NCI-H460 (cell line): ENCODE data around the gene ZBTB8OS. TPM values are rescaled to one million over a fixed set of nuclear protein-coding genes. Genes with fewer than 3 reads are reported as not detected.
"Not testable (repeated sequence)": the region's sequence is repeated elsewhere in the genome, so short reads cannot be mapped to it uniquely, and the experiment has no call there.

Experiments
- DNase-seq: peaks from one replicate; pipeline ENCODE4 v3.0.0-alpha.2; 2016; ENCODE audit warnings: low read depth; ENCODE audit errors: extremely low read depth
- polyA plus RNA-seq: library from polyadenylated mRNA; depleted of rRNA; stranded (reverse); fragments of >200 nt; gene quantifications from 2 replicates; pipeline ENCODE4 v1.2.3, GENCODE V29; 2014; cell fraction: nucleus; rRNA removed
- total RNA-seq: library from RNA; depleted of rRNA; stranded (reverse); fragments of >200 nt; shearing (Covaris generic); gene quantifications from 2 replicates; pipeline ENCODE4 v1.2.3, GENCODE V29; 2014; rRNA removed

Gene ZBTB8OS
- total RNA-seq: 66.8 and 69.6 TPM in 2 replicates
- polyA plus RNA-seq: 38.9 and 52.6 TPM in 2 replicates

DNA sequence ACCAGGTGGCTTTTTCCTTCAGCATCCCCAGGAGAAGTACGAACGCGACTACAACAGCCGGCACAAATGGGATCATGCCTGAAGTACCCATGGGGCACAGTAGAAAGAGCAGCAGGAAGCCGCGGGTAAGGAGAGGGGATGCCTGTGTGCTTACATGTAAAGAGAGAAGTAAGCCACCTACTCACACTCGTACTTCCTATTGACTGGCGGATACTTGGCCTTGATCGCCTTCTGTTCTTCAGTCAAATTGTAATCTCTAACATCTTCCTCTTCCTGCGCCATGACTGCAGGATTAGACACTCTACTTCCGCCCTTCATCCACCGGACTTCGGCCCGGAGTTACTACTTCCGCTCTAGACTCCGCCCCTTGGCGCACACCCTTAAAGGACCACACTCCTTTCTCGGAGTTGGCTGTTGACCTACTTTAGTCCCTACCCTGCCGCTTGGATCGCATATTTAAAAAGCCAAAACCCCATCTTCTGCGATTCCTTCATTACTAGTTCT lies at the start of gene ZBTB8OS:
Gene ZBTB8OS, minus strand, starts transcription at position 303 of the 504 bp plus-strand sequence. Its CDS starts 21 bp downstream, at position 282.
- DNase-seq: peak; percentile 84

DNA sequence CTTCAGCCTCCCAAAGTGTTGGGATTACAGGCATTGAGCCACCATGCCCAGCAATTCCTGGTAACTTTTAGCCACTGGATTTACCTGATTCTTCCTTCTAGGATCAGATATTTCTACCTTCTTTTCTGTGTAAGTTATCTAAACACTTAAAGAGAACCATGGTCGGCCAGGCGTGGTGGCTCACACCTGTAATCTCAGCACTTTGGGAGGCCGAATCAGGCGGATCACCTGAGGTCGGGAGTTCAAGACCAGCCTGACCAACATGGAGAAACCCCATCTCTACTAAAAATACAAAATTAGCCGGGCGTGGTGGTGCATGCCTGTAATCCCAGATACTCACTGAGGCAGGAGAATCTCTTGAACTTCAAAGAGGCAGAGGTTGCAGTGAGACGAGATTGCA lies 46.6 kb upstream of the ZBTB8OS start:
- DNase-seq: not testable (repeated sequence)

DNA sequence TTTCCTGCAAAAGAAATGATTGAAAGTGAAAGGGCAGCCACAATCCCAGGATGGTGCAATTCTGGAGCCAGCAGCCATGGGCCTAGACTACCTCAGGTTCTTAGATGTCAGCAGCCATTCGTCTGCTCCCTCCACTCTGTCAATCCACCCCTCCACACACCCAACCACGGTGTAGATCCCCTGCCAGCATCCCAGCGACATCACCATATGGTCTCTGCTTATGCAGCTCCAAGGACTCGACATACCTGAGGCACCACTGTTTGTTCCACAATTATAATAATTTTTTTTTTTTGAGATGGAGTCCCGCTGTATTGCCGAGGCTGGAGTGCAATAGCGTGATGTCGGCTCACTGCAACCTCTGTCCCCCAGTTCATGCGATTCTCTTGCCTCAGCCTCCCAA lies 45.7 kb upstream of the ZBTB8OS start:
- DNase-seq: no peak

DNA sequence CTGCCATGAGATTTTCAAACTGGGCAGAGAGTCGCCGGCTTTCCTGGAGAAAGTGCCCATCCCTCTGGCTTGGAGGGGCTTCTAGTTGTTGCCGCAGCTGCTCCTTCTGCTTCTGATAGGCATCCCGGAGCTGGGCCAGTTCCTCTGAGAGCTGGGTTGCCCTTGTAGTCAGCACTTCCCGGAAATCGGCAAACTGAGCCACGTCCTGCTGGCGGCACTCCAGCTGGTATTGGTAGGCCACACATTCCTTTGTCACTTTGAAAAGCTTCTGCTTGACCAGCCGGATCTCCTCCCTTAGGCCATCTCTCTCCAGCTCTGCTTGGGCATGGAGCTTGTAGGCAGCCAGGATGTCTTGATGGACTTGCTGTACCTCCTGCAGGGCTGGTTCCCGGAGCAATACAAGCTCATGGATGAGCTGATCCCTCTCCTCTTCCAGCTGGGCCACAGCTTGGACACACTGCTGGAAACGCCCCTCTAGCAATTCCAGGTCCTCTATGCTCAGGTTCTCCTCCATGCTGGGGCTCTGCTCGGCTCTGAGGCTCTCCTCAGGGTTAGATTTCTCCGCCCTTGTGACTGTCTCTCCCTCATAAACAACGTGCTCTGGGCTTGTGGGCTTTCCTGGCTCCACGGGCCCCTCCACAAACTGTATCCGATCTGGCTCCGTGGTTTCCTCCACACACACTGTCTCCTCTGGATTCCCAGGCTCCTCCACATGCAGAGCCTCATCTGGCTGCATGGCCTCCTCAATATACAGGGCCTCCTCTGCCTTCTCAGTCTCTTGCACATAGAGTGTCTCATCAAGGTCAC lies 45.0 kb upstream of the ZBTB8OS start:
- DNase-seq: no peak

DNA sequence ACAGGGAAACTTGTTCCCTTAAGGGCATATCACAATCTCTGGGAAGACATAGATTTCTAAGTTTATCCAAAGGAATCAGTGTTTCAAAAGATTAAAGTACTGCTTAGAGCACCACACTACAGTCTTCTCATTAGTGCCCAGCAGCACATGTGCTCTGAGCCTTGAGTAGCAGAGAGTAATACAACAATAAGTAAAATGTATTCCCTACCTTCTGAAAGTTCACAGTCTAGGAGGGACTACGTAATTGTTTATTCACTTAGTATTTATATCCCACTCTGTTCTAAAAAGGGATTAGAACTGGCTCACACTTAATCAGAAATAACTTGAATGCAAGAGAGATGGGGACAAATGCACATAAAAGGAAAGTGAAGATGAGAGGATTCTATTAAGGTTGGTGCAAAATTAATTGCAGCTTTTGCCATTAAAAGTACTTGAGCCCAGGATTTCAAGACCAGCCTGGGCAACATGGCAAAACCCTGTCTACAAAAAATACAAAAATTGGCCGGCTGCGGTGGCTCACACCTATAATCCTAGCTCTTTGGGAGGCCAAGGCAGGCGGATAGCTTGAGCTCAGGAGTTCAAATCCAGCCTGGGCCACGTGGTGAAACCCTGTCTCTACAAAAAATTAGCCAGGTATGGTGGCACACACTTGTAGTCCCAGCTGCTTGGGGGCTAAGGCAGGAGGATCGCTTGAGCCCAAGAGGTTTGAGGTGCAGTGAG lies 43.3 kb upstream of the ZBTB8OS start:
- DNase-seq: no peak

DNA sequence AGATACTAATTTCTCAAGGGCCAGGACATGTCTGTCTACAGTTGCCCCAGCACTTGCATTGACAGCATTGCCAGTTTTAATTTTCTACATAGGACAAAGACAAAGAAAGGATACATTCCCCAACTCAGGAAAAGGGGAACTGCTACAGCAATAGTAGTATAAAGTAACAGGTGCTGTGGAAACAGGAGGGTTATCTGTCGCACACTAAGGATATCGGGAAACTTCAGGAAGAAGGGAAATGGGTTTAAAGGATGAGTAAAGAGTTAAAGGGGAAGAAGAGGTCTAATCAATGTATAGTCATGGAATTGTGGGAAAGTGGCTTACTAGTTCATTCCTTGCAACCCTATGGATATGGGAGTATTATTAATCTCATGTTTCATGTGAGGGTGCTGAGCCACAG lies 36.0 kb upstream of the ZBTB8OS start:
- DNase-seq: no peak

DNA sequence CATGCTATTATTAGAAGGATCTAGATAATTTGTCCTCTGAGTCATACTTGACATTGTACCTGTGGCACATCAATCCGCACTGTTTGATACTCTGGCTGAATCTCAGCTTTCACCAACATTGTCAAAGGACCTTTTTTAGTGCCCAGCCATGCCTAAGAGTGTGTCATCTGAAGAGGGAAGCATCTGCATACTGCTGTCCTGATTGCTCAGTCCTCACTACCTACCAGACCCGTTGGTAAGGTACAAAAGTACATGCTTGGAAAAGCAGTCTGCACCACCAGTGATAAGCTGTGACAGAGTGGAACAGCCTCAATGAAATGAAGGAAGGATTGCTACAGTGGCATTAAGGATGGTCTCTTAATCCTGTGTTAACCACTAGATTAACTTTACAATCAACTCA lies 35.1 kb upstream of the ZBTB8OS start:
- DNase-seq: no peak

DNA sequence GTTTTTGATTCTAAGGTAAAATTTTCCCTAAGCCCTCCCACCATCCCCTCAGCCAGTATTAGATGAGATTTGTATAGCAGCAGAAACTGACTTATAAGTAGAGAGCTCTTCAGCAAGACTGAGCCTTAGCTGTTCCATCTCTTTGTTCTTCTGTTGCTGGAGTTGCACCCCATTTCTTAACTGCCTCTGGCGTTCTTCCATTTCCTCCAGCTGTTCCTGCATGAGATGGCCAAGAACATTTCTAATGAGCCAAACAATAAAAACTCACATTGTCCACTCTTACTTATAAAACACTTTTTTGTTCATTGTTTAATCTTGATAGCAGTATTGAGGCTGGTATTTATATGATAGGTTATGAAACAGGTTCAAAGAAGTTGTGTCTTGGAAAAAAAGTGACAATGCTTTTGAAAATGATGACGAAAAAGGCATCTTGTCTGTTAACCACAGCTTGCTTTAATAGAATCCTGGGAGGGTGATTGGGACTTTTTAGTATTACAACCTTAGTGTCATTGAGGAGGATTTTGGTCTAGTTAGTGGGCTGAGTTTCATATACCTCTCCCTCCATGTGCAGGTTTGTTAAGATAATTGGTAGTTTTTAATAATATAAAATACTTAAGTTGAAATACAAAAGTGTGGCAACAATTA lies 33.9 kb upstream of the ZBTB8OS start:
- DNase-seq: no peak

DNA sequence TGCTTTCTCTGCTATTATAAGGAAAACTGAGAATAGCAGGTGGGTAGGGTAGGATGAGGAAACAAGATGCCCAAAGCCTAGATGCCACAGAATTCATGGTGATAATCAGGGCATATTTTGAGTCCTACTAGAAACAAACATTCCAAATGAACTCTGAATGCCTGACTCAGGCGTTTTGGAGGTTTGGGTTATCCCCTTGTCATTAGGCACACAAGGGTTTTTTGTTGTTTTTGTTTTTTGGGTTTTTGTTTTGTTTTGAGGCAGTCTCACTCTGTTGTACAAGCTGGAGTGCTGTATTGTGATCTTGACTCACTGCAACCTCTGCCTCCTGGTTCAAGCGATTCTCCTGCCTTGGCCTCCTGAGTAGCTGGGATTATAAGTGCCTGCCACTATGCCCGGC lies 33.0 kb upstream of the ZBTB8OS start:
- no peak for DNase-seq

DNA sequence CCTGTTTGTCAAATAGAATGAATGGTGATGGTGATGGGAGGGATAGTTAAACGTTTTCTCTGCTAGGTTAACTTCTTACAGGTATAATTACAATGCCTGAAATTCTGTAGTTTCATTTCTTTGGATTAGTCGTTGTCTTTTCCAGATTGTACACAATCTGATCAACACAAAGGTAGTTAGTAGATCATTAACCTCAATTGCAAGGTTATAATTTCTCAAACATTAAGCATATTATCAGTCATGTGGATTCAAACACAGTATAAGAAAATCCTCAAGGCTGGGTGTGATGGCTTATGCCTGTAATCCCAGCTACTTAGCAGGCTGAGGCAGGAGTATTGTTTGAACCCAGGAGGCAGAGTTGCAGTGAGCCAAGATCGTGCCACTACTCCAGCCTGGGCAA lies 31.6 kb upstream of the ZBTB8OS start:
- DNase-seq: no peak

DNA sequence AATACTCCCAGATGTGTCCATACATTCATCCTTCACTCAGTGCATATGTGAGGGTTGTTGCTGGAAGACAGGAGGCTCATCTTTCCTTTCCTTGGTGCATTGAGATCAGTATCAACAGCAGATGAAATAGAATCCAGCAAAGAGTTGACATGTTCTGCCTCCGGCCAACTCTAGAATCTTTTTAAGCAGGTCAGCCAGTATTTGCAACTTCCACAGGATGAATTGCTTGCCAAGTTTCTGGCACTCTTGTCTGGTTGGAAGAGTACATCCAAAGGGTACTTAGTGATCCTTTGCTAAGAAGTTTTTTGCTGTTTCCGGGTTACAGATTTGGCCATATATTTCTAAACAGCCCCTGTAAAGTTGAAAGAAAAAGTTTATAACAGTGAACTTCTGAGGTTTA lies 31.2 kb upstream of the ZBTB8OS start:
- no peak for DNase-seq

DNA sequence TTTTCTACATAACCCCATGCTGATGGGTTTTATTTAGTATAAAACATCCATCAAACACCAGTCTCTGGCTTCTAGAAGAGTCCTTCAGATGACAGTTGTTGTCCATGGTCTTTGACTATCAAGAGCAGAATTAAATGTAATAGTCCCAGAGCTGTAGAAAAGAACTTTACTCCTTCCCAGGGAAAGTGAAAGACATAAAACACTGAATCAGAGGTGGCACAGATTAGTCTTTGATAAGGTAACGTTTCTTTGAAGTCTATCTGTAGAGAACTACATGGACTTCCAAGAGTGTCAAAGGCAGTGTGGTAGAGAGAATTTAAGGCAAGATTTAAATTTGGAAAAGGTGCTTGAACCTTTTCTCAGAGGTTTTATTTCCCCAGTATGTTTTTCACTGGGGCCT lies 30.3 kb upstream of the ZBTB8OS start:
- DNase-seq: no peak

DNA sequence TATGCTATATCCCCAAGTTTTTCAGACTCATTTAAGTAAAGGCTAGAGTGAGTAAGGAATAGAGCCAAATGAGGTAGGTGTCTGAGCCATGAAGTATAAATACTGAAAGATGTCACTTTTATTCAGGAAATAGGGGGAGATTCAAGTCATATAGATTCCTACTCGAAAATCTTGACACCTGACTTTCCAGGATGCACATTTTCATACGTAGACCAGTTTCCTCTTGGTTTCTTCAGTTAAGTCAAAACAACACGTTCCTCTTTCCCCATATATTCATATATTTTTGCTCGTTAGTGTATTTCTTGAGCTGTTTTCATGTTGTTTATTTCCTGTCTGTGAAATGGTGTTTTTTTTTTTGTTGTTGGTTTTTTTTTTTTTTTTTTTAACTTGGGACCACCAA lies 29.6 kb upstream of the ZBTB8OS start:
- DNase-seq: not testable (repeated sequence)

DNA sequence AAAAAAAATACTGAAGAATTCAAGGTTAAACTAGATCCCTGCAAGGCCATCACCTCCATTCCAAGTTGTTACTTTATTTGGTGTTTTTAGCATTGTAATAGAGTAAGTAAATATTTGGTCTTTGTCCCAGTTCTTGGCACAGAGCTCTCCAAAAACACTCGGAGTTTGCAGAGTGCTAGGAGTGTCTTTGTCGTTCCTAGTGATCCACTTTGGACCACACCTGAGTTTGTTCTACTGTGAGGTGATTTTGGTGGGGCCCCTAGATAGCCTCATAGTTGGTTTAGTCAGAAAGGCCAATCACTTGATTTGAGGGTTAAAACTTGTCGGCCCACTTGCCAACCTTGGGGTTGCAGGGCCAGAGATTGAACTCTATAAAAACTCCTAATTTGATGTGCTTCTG lies 26.6 kb upstream of the ZBTB8OS start:
- no peak for DNase-seq

DNA sequence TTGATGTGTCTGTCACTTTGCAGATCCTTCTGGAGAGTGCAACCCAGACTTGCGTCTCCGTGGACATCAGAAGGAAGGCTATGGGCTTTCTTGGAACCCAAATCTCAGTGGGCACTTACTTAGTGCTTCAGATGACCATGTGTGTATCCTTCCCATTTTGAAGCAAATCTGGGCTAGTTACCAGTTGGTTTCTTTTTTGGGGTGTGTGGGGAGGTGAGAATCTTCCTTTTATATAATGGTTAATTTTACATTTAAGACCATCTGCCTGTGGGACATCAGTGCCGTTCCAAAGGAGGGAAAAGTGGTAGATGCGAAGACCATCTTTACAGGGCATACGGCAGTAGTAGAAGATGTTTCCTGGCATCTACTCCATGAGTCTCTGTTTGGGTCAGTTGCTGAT lies 18.4 kb upstream of the ZBTB8OS start:
- not testable (repeated sequence) for DNase-seq

DNA sequence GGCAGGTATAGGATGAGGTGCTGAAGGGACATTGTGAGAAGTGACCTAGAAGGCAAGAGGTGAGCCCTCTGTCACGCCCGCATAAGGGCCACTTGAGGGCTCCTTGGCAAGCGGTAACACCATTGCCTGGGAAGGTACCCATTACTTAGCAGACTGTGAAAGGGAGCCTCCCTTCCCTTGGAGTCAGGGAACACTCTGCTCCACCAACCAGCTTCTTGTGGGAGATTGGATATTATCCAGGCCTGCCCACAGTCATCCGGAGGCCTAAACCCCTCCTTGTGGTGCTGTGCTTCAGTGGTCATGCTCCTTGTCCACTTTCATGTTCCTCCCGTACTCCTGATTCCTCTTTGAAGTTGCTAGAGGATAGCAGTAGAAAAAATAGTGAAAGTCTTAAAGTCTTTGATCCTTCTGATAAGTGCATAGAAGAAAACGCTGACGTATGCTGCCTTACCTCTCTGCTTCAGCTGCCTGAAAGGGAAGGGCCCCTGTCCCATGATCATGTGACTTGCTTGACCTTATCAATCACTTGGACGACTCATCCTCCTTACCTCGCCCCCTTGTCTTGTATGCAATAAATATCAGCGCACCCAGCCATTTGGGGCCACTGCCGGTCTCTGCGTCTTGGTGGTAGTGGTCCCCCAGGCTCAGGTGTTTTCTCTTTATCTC lies 16.7 kb upstream of the ZBTB8OS start:
- DNase-seq: no peak

DNA sequence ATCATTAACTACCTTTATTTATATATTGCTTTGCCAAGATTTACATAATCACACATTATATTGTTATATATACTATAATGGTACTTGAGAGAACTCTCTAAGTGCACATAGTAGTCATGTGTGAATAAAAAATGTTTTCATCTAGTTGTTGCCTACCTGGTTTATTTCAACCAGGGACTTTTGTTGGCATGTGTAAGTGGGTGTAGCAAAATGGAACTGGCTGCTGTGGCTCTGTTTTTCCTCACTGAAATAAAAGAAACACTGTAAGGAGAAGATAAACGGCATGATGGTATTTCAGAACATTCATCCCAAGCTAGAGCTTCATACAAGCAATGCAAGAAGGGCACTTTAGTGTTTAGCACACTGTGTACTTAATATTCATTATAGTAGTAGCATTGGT lies 15.6 kb upstream of the ZBTB8OS start:
- DNase-seq: no peak

DNA sequence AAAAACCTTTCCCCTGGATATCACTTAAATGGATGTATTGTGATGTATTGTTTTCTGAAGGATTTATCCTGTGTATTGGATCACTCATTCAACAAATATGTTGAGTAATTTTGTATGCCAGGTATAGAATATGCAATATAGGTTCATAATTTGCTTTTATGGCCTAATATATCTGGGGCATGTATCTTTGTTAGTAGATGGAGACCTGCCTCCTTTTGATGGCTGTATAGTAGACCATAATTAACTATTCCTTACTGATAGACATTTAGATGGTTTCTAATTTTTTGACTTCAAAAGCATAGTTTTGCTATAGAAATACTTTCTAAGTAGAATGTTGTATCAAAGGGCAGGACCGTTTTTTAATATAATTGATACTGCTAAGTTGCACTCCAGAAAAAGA lies 9.2 kb upstream of the ZBTB8OS start:
- DNase-seq: no peak

DNA sequence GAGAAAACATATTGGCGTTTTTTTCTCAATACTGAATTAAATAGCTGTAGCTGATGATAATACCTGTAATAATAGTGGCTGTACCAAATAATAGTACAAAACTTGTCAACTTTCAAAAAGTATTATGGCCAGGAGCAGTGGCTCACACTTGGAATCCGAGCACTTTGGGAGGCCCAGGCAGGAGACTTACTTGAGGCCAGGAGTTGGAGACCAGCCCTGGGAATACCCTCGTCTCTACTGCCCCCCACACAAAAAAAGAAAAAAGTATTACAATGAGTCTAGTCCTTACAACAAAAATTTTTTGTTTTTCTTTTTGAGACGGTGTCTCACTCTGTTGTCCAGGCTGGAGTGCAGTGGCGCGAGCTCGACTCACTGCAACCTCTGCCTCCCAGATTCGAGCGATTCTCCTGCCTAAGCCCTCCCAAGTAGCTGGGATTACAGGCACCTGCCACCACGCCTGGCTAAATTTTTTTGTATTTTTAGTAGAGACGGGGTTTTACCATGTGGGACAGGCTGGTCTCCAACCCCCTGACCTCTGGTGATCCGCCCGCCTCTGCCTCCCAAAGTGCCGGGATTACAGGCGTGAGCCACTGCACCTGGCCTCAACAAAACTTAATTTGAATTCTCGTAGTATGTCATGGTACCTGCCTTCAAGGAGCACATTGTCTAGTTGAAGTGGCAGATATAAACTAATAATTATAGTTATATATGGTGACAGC lies 2.1 kb upstream of the ZBTB8OS start:
- DNase-seq: no peak

DNA sequence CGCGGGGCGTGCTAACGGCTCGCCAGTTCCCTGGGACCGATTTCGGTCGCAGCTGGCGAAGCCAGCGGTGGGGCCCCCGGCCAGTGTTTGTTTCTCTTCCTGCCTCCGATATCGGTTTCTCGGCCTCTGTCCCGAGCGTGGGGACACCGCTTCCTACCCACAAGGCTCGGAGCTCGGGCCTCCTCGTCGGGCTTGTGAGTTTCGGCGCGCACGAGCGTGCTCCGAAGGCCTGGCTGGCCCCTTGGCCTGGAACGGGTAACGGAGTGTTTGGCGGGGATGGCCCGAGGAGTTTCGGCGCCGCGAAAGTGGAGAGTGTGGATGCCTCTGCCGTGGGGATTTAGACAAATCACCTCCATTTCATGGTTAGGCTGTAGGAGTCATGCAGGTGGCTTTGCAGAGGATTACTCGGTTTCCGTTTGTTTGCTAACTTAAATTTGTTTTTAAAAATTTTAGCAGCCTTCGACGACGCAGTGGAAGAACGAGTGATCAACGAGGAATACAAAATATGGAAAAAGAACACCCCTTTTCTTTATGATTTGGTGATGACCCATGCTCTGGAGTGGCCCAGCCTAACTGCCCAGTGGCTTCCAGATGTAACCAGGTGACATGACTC lies 1.2 kb upstream of the ZBTB8OS start:
- DNase-seq: no peak
